Stimulated activated CD4-positive, alpha-beta T cell treated with anti-CD3 and anti-CD28 coated beads, Interleukin-1b, Interleukin-23, amount 100 ng/mL, for 48 hours (primary cell): Measurements from ENCODE around the gene PRKG1.
A peak's percentile ranks its signal among the peaks of the same experiment; 100 is the strongest.
"Not testable (repeated sequence)": the region's sequence is repeated elsewhere in the genome, so short reads cannot be mapped to it uniquely, and the experiment has no call there.

ENCODE experiments used
- DNase-seq: peaks from one replicate; pipeline ENCODE4 v3.0.0-alpha.2; 2020

PRKG1 gene

DNA sequence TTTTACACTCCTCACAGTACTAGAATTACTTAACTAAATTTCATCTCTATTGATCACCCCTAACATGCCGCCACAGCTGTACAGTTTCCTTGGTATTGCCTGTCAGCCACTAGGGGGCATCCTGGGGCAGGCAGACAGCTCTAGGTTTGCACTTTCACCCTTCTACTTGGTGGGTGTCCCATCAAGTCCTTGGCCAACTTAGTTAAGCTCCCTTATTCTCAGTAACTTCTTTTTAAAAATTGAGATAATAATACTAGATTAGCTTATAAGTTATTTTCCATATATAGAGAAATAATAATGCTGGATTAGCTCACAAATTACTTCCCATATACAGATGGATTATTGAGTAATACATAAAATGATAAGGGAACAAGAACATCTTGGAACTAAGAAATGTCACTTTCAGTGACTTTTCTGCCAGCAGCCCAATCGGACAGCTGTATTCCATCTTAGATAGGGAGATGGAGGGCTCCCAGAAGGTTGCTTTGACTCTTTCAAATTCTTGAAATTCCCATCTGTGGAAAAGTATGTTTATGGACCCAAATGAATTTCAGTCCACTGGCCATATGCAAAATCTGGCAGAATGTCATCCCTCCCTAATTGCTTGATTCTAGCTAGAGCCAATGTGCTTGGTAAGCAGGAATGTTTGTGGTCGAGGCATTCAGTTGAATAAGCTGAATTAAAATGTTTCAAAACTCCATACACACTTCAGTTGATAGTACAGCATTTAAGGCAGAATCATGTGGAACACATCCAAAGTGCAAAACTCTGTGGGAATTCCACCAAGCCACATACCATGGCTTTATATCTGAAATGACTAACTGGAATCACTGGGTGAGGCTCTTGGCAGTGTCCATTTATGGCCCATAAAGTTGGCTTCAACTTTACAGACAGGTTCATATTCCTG, 315.4 kb downstream of the PRKG1 start:
- DNase-seq = peak; percentile 35

DNA sequence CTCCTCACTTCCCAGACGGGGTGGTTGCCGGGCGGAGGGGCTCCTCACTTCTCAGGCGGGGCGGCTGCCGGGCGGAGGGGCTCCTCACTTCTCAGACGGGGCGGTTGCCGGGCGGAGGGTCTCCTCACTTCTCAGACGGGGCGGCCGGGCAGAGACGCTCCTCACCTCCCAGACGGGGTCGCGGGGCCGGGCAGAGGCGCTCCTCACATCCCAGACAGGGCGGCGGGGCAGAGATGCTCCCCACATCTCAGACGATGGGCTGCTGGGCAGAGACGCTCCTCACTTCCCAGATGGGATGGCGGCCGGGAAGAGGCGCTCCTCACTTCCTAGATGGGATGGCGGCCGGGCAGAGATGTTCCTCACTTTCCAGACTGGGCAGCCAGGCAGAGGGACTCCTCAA, 318.7 kb downstream of the PRKG1 start:
- DNase-seq = not testable (repeated sequence)

DNA sequence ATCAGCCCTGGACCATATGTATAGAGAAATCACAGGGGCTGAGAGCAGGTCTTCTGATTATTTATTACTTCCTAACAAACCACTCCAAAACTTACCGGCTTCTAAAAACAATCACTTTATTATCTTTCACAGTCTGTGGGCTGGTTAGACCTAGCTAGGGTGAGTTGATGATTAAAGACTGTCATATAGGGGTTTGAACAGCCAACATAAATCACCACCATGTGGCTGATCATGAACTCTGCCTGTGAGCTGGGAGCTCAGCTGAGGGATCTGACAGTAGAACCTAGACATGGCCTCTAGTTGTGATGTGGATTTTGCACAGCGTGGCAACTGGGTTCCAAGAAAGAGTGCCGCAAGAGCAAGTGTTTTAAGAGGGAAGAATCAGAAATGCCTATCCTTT, 319.8 kb downstream of the PRKG1 start:
- DNase-seq = no peak

DNA sequence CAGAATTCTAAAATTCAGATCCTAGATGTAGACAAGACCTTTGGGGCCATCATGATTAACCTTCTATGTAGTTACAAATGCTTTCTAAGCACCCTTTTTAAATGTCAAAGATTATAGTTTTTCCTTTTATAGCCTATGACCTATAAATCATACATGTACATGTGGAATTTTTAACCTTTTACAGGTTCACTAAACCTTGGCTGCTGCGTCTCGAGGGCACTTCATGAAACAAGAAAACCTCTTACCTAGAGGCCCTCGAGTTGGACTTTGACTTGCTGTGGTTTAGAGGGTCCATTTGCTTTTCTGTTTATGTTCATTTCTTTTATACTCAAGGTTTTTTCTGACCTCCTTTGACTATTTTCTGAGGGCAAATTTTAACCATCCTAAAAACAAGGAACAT, 323.0 kb downstream of the PRKG1 start:
- no peak for DNase-seq

DNA sequence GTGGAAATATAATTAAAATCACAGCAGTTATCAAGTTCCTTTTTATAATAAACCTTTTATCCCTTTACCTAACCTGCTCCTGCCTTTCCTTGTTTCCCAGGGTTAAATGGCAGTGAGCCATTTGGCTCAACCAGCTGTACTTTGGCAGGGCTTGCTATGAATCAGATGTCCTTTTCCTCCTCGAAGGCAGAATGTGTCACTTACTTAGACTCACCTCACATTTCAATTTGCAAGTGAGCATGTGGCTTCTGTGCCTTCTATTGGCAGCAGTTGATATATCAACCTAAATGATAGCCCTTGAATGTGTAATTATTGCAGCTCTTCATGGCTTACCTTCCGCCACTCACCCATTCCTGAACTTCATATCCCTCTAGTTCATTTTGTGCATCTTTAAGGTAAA, 323.4 kb downstream of the PRKG1 start:
- DNase-seq = no peak

DNA sequence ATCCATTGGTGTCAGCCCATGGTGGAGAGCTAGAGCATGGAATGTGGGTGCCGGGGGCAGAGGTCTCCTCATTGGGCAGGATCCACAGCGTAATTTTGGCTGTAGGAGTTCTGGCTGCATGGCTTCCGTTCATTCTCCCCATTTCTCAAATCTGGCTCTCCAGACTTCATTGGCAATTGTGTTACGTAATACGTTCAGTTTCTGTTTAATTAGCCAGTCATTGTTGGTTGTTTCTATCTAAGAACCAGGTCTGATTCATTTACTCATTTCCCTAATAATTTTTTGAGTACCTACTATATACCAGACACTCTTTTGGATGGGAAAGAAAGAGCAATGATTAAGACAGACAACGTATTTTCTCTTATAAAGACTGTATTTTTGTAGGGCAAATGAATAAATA, 325.6 kb downstream of the PRKG1 start:
- no peak for DNase-seq

DNA sequence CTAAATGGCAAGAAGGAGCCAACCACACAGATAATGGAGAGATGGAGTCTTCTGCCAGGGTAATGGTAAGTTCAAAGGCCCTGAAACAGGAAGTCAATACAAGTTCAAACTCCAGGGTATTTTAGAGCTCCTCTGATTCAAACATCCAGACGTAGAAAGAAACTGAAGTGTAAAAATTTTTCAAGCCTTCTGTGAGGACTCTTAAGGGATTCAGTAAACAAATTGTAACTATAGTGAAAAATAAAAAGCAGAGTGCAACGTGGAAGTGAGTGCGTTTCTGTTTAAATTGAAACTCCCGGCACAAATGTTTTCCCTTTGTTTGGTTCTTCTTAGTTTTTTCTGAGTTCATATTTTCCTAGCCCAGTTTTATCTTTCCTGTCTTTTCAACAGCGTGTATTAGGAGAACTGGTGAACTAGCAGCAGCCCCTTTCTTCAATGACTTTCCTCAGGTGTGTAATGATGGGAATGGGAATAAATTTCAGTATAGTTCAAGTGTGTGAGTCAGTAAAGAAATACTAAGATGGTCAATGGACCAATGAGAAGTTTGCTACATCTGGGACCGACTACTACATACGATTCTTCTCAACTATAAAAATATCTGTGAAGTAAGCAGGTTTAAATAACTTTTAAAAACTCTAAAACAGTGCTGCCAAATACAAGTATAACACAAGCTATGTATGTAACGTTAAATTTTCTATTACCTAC, 326.3 kb downstream of the PRKG1 start:
- DNase-seq = no peak

DNA sequence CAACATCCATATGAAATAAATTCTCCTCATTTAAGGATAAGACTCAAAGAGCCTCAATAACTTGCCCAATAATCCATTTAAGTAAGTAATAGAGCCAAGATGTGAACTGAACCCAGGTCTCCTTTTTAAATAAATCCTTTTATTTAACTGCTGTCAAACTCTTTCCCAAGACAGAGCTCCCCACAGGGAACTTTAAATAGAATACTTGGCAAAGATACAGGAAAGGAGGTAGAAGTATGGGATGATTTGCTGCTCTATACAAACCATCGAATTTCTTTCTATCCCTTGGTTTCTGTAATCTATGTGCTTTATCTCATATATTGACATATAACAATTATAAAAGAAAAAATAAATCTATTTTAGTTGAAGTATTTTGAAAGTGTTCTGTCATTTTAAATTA, 329.2 kb downstream of the PRKG1 start:
- DNase-seq = no peak

DNA sequence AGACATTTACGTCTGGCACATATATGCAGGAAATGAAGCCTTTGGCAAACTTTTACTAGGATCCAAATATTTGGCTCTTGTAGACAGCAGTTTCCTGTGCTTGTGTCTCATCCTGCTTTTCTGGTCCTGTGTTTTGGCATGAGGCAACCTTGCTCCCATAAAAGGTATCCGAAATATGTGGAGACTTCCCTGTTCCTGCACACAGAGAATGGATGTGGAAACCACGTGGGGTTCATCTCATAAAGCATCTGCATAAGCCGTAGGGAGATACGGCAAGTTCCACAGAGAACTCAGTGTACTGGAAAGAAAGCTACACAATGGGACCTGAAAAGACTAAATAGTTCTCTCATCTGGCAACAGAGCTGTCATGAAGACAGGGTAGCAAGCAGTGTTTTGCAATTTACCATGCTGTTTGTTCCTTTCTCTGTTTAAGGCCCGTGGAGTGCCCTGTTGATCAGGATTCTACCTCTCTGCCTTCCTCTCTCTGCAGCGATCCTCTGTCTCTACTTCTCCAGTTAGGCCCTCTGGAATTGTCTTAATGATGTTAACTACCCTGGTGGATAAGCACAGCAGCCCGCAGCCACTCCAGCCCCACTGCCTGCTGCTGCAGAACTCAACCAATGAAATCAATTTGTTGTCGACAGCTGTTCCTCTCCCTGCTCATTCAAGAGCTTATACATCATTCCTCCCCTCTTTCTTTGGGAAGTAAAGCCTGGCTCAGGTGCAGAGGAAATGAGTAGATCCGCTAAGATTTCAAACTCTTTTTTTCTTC, 331.5 kb downstream of the PRKG1 start:
- no peak for DNase-seq

DNA sequence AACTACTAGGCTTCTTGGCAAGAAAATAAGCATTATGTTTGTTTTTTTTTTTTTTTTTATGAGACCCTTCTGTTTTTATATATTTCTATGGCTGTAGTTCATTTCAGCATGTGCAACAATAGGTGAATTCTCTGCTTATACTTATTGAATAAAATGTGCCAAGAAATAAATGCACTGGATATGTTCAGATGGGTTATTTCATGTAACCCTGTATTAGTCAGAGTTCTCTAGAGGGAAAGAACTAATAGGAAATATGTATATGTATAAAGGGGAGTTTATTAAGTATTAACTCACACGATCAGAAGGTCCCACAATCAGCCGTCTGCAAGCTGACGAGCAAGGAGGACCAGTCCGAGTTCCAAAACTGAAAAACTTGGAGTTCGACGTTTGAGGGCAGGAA, 332.3 kb downstream of the PRKG1 start:
- no peak for DNase-seq

DNA sequence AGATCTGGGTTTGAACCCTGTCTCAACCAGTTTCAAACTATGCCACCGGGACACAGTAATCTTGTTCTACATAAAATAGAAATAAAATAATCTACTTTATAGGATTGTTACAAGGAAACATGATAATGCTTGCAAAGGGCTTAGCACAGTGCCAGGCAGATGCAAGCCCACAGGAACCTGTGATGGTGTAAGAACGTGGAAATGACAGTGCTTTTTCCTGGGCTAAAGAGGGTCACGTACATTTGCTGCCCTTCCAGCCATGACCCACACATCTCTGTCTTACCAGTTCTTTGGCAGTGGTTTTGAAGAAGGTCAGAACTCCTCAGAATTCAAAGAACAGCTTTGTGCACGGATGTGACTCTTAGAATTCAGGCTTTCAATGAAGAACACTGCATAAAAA, 342.2 kb downstream of the PRKG1 start:
- DNase-seq = no peak

DNA sequence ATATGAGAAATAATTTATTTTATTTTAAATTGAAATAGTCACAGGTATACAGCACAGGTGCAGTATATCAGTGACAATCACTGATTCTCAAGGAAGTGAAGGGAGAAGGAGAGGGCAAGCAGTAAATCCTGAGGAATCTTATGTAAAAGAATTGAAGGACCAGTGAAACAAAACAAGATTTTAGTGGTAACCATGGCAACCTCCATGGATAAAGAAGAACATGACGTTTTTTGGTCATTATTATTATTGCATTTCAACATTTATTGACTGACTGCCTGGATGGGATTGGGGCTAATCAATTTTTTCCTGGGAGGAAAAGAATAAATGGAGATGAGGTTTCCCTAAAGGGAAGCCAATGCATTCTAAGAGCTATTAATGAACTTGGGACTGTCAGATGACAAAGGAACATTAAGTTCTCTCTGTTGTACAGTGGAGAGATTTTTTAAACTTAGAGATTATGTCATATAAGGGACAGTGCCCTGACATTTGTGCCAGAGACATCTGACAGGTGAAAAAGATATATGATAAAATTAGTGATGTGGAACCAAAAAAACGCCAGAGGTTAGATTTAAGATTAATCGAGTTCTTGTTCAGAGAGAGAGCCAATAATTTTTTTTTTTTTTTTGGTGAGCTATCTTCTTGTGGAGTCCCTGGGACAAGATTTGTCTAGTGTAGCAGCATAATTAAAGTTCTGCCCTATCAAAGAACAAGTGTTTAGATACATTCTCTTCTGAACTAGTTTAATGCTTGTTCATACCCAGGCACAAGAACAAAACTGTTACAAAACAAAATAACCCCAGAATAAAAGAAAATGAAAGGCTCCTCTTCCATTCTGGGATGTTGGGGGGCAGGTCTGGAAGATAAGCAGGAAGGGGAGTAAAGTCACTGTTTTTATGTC, 345.2 kb downstream of the PRKG1 start:
- no peak for DNase-seq

DNA sequence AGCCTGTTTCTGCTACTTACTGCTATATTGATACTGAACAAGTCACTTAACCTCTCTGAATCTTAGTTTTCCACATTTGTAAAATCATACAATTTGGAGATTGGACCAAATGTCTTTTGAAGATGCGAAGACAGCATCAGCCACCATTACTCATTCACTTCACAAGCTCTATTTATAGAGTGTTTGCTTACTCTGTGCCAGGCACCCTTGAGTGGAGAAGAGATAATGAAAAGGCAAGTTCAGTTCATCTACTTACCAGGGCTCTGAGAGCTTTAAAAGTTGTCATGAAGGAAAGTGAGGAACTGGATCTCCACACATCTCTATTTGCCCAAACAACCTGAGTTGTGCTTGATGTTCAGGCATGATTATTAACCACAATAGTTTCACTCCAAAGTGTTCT, 347.6 kb downstream of the PRKG1 start:
- DNase-seq = no peak

DNA sequence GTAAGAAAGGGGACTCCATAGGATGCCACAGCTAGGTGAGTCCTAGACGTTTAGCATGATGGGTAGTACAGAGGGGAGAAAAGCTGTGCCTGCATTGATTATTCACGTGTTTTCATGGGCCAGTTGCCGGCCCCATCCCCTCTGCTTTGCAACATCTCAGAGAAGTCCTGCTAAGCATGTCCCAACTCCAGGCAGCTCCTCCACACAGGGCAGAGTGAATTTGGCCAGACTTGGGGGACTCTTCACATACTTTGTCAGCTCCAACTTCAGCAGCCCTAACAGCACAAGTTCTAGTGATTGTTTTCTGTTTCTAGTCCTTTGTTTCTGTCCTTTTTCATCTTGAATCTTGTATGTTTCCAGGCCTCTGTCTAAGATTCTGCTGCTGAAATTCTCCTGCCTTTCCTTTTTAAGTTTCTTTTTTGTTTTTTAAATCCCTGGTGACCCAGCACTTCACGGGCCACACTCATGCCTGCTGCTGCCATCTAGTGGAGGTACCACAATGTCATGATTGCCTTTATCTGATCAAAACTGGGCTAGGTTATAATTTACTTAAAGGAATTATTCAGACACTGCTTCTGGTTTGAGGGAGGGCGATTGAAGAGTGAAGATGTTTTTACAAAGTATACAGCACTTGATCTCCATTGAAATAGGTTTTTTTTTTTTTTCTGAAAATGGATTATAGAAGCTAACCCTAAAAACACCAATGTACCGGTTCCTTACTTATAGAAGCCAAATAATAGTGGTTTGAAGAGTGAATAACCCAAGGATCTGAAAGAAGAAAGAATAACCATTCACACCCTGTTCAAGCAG, 348.2 kb downstream of the PRKG1 start:
- DNase-seq = peak; percentile 7

DNA sequence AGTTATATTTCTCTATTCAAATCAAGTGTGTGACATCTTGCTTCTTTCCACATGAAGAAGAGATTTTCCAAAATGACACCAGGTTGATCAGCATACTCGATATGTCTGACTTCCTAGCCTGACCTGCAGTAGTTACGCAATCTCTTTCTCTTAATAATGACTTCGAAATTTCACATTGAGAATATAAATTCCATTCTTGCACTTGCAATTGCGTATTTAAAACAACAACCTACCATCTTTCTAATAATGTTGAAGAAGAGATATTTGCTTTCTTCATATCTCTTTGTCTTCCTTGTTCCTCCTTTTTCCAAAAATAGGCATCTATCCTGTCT, 348.8 kb downstream of the PRKG1 start:
- DNase-seq = no peak

DNA sequence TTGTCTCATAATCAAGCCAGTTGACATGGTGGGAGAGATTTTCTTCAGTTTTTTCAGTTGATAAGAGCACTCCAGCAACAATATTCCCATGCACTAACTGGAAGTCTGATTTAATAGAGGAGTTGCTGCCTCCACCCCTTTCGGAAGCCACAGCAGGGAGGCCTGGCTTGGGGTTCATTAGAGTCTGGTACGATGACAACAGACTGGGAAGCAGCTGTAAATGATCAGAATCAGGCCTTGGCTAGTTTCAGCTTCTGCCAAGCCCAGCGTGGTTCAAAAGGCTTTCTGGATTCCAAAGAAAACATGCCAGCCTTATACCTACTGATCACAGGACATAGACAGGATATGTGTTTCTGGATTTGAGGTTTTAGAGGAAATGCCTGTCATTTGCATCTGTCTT, 351.1 kb downstream of the PRKG1 start:
- no peak for DNase-seq

DNA sequence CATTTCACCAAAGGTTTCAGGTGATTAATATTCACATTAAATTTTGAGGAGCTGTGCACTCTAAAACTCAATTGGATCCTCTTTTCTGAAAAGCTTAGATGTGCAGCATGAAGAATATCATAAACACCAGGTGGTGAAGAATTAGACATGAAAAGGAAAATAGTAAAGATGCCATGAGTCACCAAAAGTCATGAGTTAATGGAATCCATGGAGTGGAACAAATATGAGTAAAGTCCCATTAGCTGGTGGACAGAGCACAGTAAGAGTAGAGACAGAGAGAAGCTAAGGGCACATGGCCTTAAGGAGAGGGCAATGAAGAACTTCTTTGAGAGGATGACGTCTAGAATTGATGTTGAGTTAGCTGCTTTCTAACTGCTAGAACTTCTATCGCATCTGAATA, 353.5 kb downstream of the PRKG1 start:
- DNase-seq = no peak

DNA sequence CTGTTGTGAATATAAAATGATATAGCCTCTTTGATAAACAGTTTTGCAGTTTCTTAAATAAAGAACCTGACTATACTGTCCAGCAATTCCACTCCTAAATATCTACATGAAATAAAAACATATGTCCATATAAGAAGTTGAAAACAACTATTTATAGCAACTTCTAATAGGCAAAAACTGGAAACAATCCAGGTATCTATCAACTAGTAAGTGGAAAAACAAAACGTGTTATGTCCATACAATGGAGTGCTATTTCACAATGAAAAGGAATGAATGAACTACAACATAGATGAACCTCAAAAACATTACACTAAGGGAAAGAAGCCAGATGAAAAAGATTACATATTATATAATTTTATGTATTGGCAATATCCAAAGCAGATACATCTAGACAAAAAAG, 356.2 kb downstream of the PRKG1 start:
- DNase-seq = no peak

DNA sequence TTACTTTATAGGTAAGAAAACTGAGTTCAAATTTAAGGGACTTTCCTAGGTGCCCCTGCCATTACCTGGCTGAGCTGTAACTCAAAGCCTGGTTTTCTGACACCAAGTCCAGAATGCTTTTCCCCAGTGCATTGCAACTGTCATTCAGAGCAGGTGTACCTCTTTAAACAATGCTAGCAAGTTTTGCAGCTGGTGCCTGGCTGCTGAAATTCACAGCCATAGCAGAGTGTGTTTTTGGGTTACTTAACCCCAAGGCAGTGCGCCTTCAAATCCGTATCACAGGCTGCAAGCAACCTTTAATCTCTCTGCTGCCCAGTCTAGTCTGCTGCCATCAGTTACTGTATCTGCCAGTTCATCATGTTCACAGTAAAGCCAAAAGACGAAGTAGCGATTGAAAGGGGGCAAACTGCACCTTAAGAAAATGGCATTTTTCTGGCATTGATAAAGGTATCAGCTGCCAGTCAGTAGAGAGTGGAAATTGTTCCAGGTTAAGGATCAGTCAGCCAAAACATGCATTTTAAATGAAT, 359.7 kb downstream of the PRKG1 start:
- DNase-seq = no peak

DNA sequence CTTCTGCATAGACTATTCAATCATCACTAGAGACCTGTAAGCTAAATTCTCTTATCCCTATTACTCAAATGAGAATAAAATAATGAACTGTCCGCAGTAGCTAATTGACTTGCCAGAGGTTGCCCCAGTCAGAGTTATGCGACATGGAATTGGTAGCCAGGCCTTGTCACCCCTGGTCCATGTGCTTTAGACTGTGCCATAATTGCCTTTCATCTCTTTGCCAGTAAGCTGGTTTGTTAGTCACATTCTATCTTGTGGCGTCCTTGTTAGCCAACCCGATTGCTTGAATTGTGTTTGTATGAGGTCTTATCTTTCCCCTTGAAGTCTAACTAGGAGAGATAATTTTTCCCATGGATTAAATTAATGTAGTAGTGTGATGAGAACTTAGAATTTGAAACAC, 362.5 kb downstream of the PRKG1 start:
- no peak for DNase-seq

DNA sequence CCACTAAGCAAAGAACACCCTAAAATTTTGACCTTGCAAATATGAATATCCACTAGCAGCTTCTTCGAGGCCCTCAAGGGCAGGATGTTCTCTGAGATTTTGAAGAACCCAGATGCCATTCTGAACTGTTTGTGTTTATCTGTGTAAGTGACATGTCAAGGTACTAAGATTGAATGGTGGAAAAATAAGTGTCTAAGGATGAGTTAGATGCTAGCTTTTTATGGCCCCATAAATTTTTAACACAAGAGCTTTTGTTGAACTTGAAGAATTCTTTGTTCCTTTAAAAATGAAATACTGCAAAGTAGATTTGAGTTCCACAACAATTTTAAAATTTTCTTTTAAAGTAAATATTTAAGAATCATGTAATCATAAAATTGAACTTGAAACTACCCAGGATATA, 365.4 kb downstream of the PRKG1 start:
- no peak for DNase-seq

DNA sequence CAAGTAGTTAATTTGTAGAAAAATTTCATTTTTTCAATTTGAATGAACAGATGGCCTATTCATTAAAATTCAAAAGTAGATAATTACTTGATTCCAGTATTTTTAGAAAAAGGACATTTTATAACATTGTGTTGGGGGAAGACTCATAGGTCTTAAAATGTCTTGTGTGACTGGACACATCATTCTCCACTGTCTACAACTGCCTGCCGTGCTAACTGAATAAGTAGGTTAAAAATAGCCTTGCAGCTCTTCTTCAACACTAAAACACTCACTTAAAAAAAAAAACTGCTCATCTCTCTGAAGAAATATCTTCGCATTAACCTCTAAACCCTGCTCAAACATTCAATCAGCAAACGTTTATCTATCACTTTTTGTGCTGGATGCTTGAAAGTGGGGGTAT, 371.3 kb downstream of the PRKG1 start:
- DNase-seq = no peak
